HG02970 (cell line): ENCODE data around the gene DEGS2.

Experiments used
- ATAC-seq: cut with Tn5 transposase; IDR thresholded peaks from one replicate; pipeline ENCODE4 v1.9.1; 2021; ENCODE audit warnings: mild to moderate bottlenecking, moderate library complexity, moderate number of reproducible peaks; ENCODE audit not compliant: unreplicated experiment, low FRiP score

DEGS2 gene

GRCh38 chr14:100150932-100151587, 8.4 kb downstream of the DEGS2 start:
- no peak for ATAC-seq

- ATAC-seq = no peak
Measured at GRCh38 chr14:100149851-100150611, 9.4 kb downstream of the DEGS2 start.

- ATAC-seq = no peak
Measured at GRCh38 chr14:100148837-100149731, 10.4 kb downstream of the DEGS2 start.

- no peak for ATAC-seq
Measured at GRCh38 chr14:100147691-100148464, 11.6 kb downstream of the DEGS2 start.

GRCh38 chr14:100147181-100147631, 12.2 kb downstream of the DEGS2 start:
- no peak for ATAC-seq

- no peak for ATAC-seq
Measured at GRCh38 chr14:100146531-100147091, 12.8 kb downstream of the DEGS2 start.

GRCh38 chr14:100145682-100146464, 13.6 kb downstream of the DEGS2 start:
- ATAC-seq = no peak

- ATAC-seq = no peak
Measured at GRCh38 chr14:100144996-100145646, 14.3 kb downstream of the DEGS2 start.

GRCh38 chr14:100144645-100144995, 14.8 kb downstream of the DEGS2 start:
- ATAC-seq = no peak

GRCh38 chr14:100143934-100144333, 15.5 kb downstream of the DEGS2 start:
- no peak for ATAC-seq

GRCh38 chr14:100143523-100143922, 15.9 kb downstream of the DEGS2 start:
- ATAC-seq = no peak

GRCh38 chr14:100142073-100143040, 17.1 kb downstream of the DEGS2 start:
- ATAC-seq = no peak

GRCh38 chr14:100141098-100141497, 18.3 kb downstream of the DEGS2 start:
- no peak for ATAC-seq

GRCh38 chr14:100140452-100141078, 18.9 kb downstream of the DEGS2 start:
- no peak for ATAC-seq

GRCh38 chr14:100138955-100139354, 20.5 kb downstream of the DEGS2 start:
- ATAC-seq = no peak

- ATAC-seq = no peak
Measured at GRCh38 chr14:100138082-100138787, 21.2 kb downstream of the DEGS2 start.

- ATAC-seq = no peak
Measured at GRCh38 chr14:100137173-100137572, 22.3 kb downstream of the DEGS2 start.
